Measurements from ENCODE around the gene SORL1-AS1.
"Not testable (repeated sequence)": the region's sequence is repeated elsewhere in the genome, so short reads cannot be mapped to it uniquely, and the experiment has no call there.

The SORL1-AS1 gene

GRCh38 chr11:121412711-121413415, 39.9 kb downstream of the SORL1-AS1 start:
- in situ Hi-C loops (cut with HindIII; ENCODE audit: low pct_unique_long_range_greater_than_20kb, low sequenced_read_pairs): no loop called here
- no peak for TF ChIP-seq JUND (IDR thresholded peaks at IDR 0.05; ENCODE audit: low read depth)
- no peak for DNase-seq (ENCODE audit: low read depth in 1 of 2, low spot score in 1 of 2)

DNA sequence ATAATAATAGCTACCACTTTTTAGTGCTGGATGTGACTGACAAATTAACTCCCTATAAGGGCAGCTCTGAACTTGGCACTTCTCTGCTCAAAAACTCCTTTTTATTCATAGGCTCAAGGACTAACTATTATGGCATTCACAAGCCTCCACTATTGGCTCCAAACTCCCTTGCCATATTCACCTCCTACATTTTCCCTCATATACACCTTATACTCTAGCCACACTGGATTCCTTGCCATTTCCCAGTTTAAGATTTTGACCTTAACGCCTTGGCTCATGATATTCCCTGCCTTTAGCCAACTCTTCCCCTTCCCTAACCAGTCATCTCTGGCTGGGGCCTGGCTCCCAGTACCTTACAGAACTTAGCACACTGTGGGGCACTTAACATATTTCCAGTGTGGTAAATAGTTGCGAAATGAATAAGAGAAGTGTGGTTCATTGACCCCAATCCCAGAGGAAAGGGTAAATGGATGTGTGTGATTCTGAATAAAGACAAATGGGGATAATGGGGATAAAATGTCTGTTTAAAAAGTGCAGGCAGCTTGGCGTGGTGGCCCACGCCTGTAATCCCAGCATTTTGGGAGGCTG, 40.7 kb downstream of the SORL1-AS1 start:
- in situ Hi-C loops (cut with HindIII; ENCODE audit: low pct_unique_long_range_greater_than_20kb, low sequenced_read_pairs): no loop called here
- no peak for TF ChIP-seq JUND (IDR thresholded peaks at IDR 0.05; ENCODE audit: low read depth)
- no peak for DNase-seq (ENCODE audit: low read depth in 1 of 2, low spot score in 1 of 2)

DNA sequence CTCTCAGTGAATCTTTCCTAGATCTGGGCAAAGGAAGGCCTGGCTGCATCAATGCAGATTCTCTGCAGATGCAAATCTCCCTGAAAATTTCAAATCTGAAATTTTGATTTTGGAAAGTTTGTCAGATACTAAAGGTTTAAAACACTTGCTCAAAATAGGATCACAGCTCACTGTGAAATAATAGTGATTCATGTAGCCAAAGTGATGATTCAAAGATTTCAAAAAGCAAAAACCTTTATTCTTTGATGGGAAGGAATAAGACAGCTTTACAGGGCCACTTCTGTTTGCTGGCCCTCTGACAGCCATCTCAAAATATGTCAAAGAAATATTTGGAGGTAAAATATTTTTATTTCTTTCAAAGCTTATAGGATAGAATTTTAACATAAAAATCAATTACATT, 41.4 kb downstream of the SORL1-AS1 start:
- DNase-seq (ENCODE audit: low read depth in 1 of 2, low spot score in 1 of 2); in situ Hi-C loops (cut with HindIII; ENCODE audit: low pct_unique_long_range_greater_than_20kb, low sequenced_read_pairs): not testable (repeated sequence)

DNA sequence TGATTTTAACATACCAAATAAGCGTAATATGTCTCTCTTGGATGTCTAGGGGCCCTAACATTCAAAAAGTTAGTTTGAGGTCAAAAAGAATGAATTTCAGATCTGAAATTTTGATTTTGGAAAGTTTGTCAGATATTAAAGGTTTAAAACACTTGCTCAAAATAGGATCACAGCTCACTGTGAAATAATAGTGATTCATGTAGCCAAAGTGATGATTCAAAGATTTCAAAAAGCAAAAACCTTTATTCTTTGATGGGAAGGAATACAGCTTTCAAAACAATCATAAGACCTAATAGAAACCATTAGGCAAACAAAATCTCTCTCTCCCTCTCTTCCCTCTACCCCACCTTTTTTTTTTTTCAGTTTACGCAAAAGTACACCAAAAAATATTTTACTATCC, 42.7 kb downstream of the SORL1-AS1 start:
- in situ Hi-C loops (cut with HindIII; ENCODE audit: low pct_unique_long_range_greater_than_20kb, low sequenced_read_pairs); DNase-seq (ENCODE audit: low read depth in 1 of 2, low spot score in 1 of 2): not testable (repeated sequence)

- no peak for DNase-seq (ENCODE audit: low read depth in 1 of 2, low spot score in 1 of 2)
- in situ Hi-C loops (cut with HindIII; ENCODE audit: low pct_unique_long_range_greater_than_20kb, low sequenced_read_pairs): no loop called here
- TF ChIP-seq JUND (IDR thresholded peaks at IDR 0.05; ENCODE audit: low read depth): no peak
Measured at GRCh38 chr11:121408830-121409229, 43.9 kb downstream of the SORL1-AS1 start.

GRCh38 chr11:121406291-121406690, 46.5 kb downstream of the SORL1-AS1 start:
- DNase-seq (ENCODE audit: low read depth in 1 of 2, low spot score in 1 of 2): peak in 1 of 2 experiments; percentile 77
- in situ Hi-C loops (cut with HindIII; ENCODE audit: low pct_unique_long_range_greater_than_20kb, low sequenced_read_pairs): no loop called here
- no peak for TF ChIP-seq JUND (IDR thresholded peaks at IDR 0.05; ENCODE audit: low read depth)

- DNase-seq (ENCODE audit: low read depth in 1 of 2, low spot score in 1 of 2): no peak
- in situ Hi-C loops (cut with HindIII; ENCODE audit: low pct_unique_long_range_greater_than_20kb, low sequenced_read_pairs): no loop called here
- no peak for TF ChIP-seq JUND (IDR thresholded peaks at IDR 0.05; ENCODE audit: low read depth)
Measured at GRCh38 chr11:121405646-121406045, 47.1 kb downstream of the SORL1-AS1 start.

DNA sequence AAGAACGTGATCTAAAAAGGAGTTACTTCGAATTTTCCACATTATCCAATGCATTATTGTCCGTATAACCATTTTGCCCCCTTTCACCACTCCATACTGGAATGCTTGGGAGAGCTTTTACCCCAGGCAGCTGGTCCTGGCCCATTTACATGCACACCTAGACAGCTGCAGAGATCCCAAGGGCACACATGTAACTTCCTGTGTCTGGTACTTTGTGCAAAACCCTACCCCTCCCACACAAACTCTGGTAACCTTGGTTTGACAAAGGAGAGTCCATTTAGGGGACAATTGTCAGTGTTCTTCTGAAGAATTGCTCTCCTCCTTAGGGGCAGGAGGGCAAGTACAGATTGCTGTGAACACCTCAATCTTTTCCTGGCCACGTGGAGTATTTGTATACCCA, 58.0 kb downstream of the SORL1-AS1 start:
- no peak for TF ChIP-seq JUND (IDR thresholded peaks at IDR 0.05; ENCODE audit: low read depth)
- DNase-seq (ENCODE audit: low read depth in 1 of 2, low spot score in 1 of 2): no peak
- in situ Hi-C loops (cut with HindIII; ENCODE audit: low pct_unique_long_range_greater_than_20kb, low sequenced_read_pairs): no loop called here

- TF ChIP-seq JUND (IDR thresholded peaks at IDR 0.05; ENCODE audit: low read depth): no peak
- in situ Hi-C loops (cut with HindIII; ENCODE audit: low pct_unique_long_range_greater_than_20kb, low sequenced_read_pairs): no loop called here
- no peak for DNase-seq (ENCODE audit: low read depth in 1 of 2, low spot score in 1 of 2)
Measured at GRCh38 chr11:121393855-121394254, 58.9 kb downstream of the SORL1-AS1 start.

DNA sequence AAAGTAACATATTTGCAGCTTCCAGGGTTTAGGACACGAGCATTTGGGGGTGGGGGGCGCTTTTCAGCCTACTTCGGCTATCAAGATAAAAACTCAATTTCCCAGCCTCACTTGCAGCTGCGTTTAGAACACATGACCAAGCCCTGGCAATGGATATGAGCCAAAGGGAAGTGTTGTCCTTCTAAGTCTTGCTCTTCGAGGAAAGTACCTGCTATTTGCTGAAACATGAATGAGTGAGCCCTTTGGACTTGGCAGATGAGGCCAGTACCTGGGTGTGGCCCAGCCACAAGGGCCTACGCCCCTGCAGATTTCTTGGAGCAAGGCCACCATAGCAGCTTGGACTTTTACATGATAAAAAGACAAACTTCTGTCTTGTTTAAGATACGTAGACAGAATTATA, 60.9 kb downstream of the SORL1-AS1 start:
- DNase-seq (ENCODE audit: low read depth in 1 of 2, low spot score in 1 of 2): peak in 1 of 2 experiments; percentile 43

DNA sequence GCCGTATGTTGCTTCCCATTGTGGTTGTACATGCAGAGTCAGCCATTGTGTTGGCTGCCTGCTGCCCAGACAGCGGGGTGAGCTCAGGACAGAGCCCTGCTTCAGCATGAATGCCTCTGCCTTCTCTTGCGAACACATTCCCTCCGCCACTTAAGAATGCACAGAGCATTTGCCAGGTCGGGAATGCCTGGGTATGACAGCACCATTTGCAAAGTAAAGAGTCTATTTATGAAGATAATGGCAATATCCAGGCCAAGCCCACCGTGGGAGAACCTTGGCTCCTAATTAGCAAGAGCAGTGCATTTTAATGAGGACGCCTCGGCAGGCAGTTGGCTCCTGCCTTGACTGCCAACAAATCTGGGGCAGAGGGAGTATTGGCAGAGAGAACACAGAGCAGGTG, 63.1 kb downstream of the SORL1-AS1 start:
- in situ Hi-C loops (cut with HindIII; ENCODE audit: low pct_unique_long_range_greater_than_20kb, low sequenced_read_pairs): no loop called here
- no peak for DNase-seq (ENCODE audit: low read depth in 1 of 2, low spot score in 1 of 2)
- no peak for TF ChIP-seq JUND (IDR thresholded peaks at IDR 0.05; ENCODE audit: low read depth)

More for the DNA sequence above, 60.9 kb downstream of the SORL1-AS1 start:
- in situ Hi-C loops (cut with HindIII; ENCODE audit: low pct_unique_long_range_greater_than_20kb, low sequenced_read_pairs): no loop called here
- TF ChIP-seq JUND (IDR thresholded peaks at IDR 0.05; ENCODE audit: low read depth): no peak
